GM23338 (cell line): ENCODE results near the gene TADA2A. TPM values are rescaled to one million over a fixed set of nuclear protein-coding genes. Genes with fewer than 3 reads are reported as not detected.
A peak's percentile ranks its signal among the peaks of the same experiment; 100 is the strongest.

ENCODE experiments used
- ATAC-seq: fragments of 200-7000 bp; cut with Tn5 transposase; 3 replicates; pipeline ENCODE4 v1.9.1; 2020
- DNase-seq: peaks from one replicate; pipeline ENCODE4 v3.0.0-alpha.2; 2015; ENCODE audit warnings: low spot score
- H2AFZ ChIP-seq: fragments of 200-600 bp; sonication (generic); 2 replicates; pipeline ENCODE4 v1.8.0; 2016; ENCODE audit warnings: antibody characterized with exemption, mild to moderate bottlenecking, moderate library complexity
- H3F3A ChIP-seq: fragments of 200-600 bp; sonication (generic); replicated peaks from 2 replicates; pipeline ENCODE4 v1.8.0; 2017; ENCODE audit warnings: antibody characterized with exemption, mixed run types, low read depth
- H3K27ac ChIP-seq: fragments of 200-600 bp; sonication (generic); 2 replicates; pipeline ENCODE4 v1.6.1; 2016; ENCODE audit warnings: low read depth
- H3K27me3 ChIP-seq: fragments of 200-600 bp; sonication (generic); 2 replicates; pipeline ENCODE4 v1.8.0; 2016; ENCODE audit warnings: mild to moderate bottlenecking, mixed run types, moderate library complexity; ENCODE audit not compliant: insufficient read depth
- H3K36me3 ChIP-seq: fragments of 200-600 bp; sonication (generic); 2 replicates; pipeline ENCODE4 v1.8.0; 2016; ENCODE audit warnings: mild to moderate bottlenecking; ENCODE audit not compliant: insufficient read depth
- H3K4me1 ChIP-seq: fragments of 200-600 bp; sonication (generic); 2 replicates; pipeline ENCODE4 v1.8.0; 2016; ENCODE audit warnings: mild to moderate bottlenecking, moderate library complexity; ENCODE audit not compliant: insufficient read depth
- H3K4me2 ChIP-seq: fragments of 200-600 bp; sonication (generic); 2 replicates; pipeline ENCODE4 v1.7.1; 2017; ENCODE audit warnings: mixed run types
- H3K4me3 ChIP-seq: fragments of 200-600 bp; sonication (generic); 2 replicates; pipeline ENCODE4 v1.6.1; 2016; ENCODE audit warnings: mixed run types
- H3K79me2 ChIP-seq: fragments of 200-600 bp; sonication (generic); replicated peaks from 2 replicates; pipeline ENCODE4 v1.8.0; 2017; ENCODE audit warnings: mild to moderate bottlenecking; ENCODE audit not compliant: insufficient read depth
- H3K9me2 ChIP-seq: fragments of 200-600 bp; sonication (generic); 2 replicates; pipeline ENCODE4 v1.8.0; 2017; ENCODE audit not compliant: insufficient read depth
- H4K20me1 ChIP-seq: fragments of 200-600 bp; sonication (generic); replicated peaks from 2 replicates; pipeline ENCODE4 v1.8.0; 2017; ENCODE audit warnings: mild to moderate bottlenecking; ENCODE audit not compliant: insufficient read depth
- H3K27ac Mint-ChIP-seq: 2 replicates; pipeline ENCODE4 v1.8.0; 2020; ENCODE audit warnings: inconsistent platforms, mild to moderate bottlenecking, moderate library complexity, mixed read lengths
- H3K27me3 Mint-ChIP-seq: 3 replicates; pipeline ENCODE4 v1.8.0; 2022; ENCODE audit warnings: low read depth, mild to moderate bottlenecking, moderate library complexity, mixed read lengths, inconsistent platforms; ENCODE audit not compliant: insufficient read depth, poor library complexity
- H3K36me3 Mint-ChIP-seq: 3 replicates; pipeline ENCODE4 v1.8.0; 2021; ENCODE audit warnings: low read depth, mild to moderate bottlenecking, inconsistent platforms, moderate library complexity, mixed read lengths
- H3K4me1 Mint-ChIP-seq: 3 replicates; pipeline ENCODE4 v1.8.0; 2020; ENCODE audit warnings: mild to moderate bottlenecking, inconsistent platforms, mixed read lengths
- H3K4me3 Mint-ChIP-seq: 3 replicates; pipeline ENCODE4 v1.8.0; 2021; ENCODE audit warnings: moderate library complexity, mild to moderate bottlenecking, inconsistent platforms, mixed read lengths
- H3K9me3 Mint-ChIP-seq: 3 replicates; pipeline ENCODE4 v1.8.0; 2020; ENCODE audit warnings: moderate library complexity, mild to moderate bottlenecking, inconsistent platforms, mixed read lengths
- CREB1 ChIP-seq: fragments of 250-450 bp; sonication (Bioruptor Pico); IDR thresholded peaks from 2 replicates; pipeline ENCODE4 v1.5.0; 2020; ENCODE audit warnings: low read depth, mild to moderate bottlenecking, moderate library complexity
- CTCF ChIP-seq, 2 experiments: fragments of 200-600 bp in 1 of 2; sonication (generic) in 1 of 2; conservative IDR thresholded peaks; 2 replicates each; pipeline versions ENCODE4 v1.5.1 to v1.6.1; 2016 to 2017; ENCODE audit warnings: antibody characterized with exemption in 2 of 2, low read depth in 2 of 2, mild to moderate bottlenecking in 2 of 2, moderate library complexity in 1 of 2
- EZH2 ChIP-seq: fragments of 200-600 bp; sonication (generic); IDR thresholded peaks from one replicate; pipeline ENCODE4 v1.8.0; 2017; ENCODE audit warnings: antibody characterized with exemption, mild to moderate bottlenecking, low read depth; ENCODE audit not compliant: unreplicated experiment
- JUNB ChIP-seq: IDR thresholded peaks from one replicate; pipeline ENCODE4 v1.6.1; 2016; ENCODE audit warnings: antibody characterized with exemption; ENCODE audit not compliant: unreplicated experiment
- NANOG ChIP-seq: IDR thresholded peaks from 2 replicates; pipeline ENCODE4 v1.6.1; 2016; ENCODE audit warnings: antibody characterized with exemption, borderline replicate concordance
- POLR2AphosphoS5 ChIP-seq: IDR thresholded peaks from 2 replicates; pipeline ENCODE4 v1.6.1; 2016; ENCODE audit warnings: antibody characterized with exemption, low read depth
- ZNF331 ChIP-seq: fragments of 250-450 bp; sonication (Bioruptor Pico); IDR thresholded peaks from 2 replicates; pipeline ENCODE4 v1.5.0; 2020; ENCODE audit warnings: low read depth, mild to moderate bottlenecking, moderate library complexity
- ZNF462 ChIP-seq: fragments of 250-450 bp; sonication (Bioruptor Pico); IDR thresholded peaks from 2 replicates; pipeline ENCODE4 v1.5.0; 2020; ENCODE audit warnings: mild to moderate bottlenecking, moderate library complexity
- polyA plus RNA-seq: library from polyadenylated mRNA; unstranded; fragments of >200 nt; fragmentation: Nextera tagmentation; extraction: Ambion mirVana; gene quantifications from 2 replicates; pipeline ENCODE4 v1.2.1, GENCODE V29; 2016
- total RNA-seq: library from RNA; depleted of rRNA; stranded (reverse); fragments of >200 nt; shearing (Covaris generic); gene quantifications from 2 replicates; pipeline ENCODE4 v1.2.3, GENCODE V29; 2014
- TF ChIP-seq, protein P1 (sequence below): IDR thresholded peaks from 2 replicates; pipeline ENCODE4 v1.6.1; 2016; ENCODE audit warnings: antibody characterized with exemption

The TADA2A gene
- total and polyA plus RNA-seq, 2 experiments from 2014 or later: 14.5 to 17.1 TPM

DNA sequence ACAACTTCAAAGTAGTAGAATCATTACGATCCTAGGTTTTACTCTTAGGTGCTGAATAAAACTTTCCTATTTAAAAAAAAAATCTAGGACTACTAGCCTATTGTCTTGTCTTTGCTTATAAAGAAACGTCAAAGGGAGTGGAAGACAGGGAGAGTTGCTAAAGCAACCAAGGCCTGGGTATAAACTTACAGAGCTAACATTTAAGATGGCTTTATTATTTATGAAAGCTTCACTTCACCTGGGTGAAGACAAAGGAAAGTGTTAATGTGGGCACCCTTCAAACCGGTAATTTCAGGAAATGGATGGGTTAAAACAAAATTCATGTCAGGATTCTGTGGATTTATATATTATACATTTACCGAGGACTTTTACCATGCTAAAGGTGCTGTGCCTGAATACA, 85.5 kb downstream of the TADA2A start:
- H3K4me1 Mint-ChIP-seq: peaks cover 41% of the 10 kb centered on the region

More for the DNA sequence above, 85.5 kb downstream of the TADA2A start:
- Mint-ChIP-seq H3K27ac (no peak overlapping the region), H3K4me3 (peak overlapping the region; percentile 51; the same call in 1 of the 3 replicates), H3K27me3 (peaks cover 8% of the 10 kb centered on the region), H3K36me3 (no peaks in the 10 kb centered on the region; the same call in 2 of the 3 replicates), H3K9me3 (no peaks in the 10 kb centered on the region; the same call in 2 of the 3 replicates)
- H3K27ac ChIP-seq: no peak overlapping the region
- peak overlapping the region; percentile 86; the same call in 1 of the 2 replicates for H3K4me3 ChIP-seq
- no peaks in the 10 kb centered on the region for H3K36me3 ChIP-seq
- H3K4me2 ChIP-seq: peak overlapping the region; percentile 97; the same call in 1 of the 2 replicates
- peaks cover 64% of the 10 kb centered on the region for H3K79me2 ChIP-seq
- no peaks in the 10 kb centered on the region for H3K9me2 ChIP-seq
- no peak overlapping the region for H2AFZ ChIP-seq
- ATAC-seq (no peak), DNase-seq (no peak)
- H4K20me1 ChIP-seq: peaks cover 14% of the 10 kb centered on the region
- peaks cover 8% of the 10 kb centered on the region for H3F3A ChIP-seq
- 0 out of 2 replicates have a peak, but pooled peaks cover 5% of the 10 kb centered on the region for H3K27me3 ChIP-seq
- TF ChIP-seq, protein P1, sequence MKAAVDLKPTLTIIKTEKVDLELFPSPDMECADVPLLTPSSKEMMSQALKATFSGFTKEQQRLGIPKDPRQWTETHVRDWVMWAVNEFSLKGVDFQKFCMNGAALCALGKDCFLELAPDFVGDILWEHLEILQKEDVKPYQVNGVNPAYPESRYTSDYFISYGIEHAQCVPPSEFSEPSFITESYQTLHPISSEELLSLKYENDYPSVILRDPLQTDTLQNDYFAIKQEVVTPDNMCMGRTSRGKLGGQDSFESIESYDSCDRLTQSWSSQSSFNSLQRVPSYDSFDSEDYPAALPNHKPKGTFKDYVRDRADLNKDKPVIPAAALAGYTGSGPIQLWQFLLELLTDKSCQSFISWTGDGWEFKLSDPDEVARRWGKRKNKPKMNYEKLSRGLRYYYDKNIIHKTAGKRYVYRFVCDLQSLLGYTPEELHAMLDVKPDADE: no peak
- TF ChIP-seq CREB1: no peak
- no peak for TF ChIP-seq POLR2AphosphoS5
- no peak for TF ChIP-seq CTCF (conservative IDR thresholded peaks at IDR 0.05; ENCODE audit: low read depth in 2 of 2)
- TF ChIP-seq ZNF462 (CRISPR knock-in tag): no peak
- TF ChIP-seq EZH2: no peak
- TF ChIP-seq JUNB: no peak
- TF ChIP-seq ZNF331 (CRISPR knock-in tag): no peak
- TF ChIP-seq NANOG: no peak
- peaks cover 40% of the 10 kb centered on the region for H3K4me1 ChIP-seq
